ENCODE data around the gene CLEC3A. TPM values are rescaled to one million over a fixed set of nuclear protein-coding genes. Genes with fewer than 3 reads are reported as not detected.

Gene CLEC3A
- total and polyA plus RNA-seq, 2 donors (not counting 1 experiment from before 2014, with no cell fraction given), result not detected

DNA sequence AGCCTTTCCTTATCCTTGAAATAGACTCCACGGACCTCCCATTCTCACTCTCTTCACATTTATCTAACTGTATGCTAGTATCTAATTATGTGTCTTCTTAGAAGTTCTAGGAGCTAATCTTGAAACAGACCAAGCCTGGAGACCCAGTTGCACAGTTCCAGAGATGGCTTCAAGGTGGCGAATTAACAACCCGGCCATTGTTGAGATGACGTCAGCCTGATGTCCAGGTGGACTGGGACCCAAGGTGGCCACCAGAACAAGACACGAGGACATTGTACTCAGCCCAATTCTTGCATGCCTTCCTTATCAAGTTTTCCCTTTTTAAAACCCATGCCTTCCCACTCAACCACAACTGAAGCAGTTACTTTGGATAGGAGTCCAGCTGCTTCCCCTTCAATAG is 47.6 kb downstream of the CLEC3A start:
- DNase-seq (ENCODE audit: low read depth in 2 of 2), result no peak

DNA sequence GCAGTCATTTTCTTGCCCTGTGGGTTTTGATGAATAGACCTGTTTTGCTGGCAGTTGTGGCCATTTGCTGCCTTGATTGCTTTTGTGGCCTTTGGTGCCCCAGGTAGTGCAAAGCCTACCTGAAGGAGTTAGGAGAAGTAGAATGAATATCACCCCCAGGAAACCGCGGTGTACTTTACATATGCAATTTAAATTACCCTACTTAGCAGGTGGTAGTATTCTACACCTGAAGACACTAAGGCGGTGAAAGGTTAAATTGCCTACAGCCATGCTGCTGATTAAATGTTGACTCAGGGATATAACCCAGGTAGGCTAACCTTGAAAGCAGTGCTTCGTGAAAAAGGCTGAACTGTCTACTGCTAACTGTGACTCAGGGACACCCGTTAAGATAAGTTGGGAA is 49.9 kb downstream of the CLEC3A start:
- no peaks in the 10 kb centered on the region for H3K9me3 ChIP-seq (ENCODE audit: control insufficient read depth, insufficient read depth, low read depth, low read length)

More for the DNA sequence above, 47.6 kb downstream of the CLEC3A start:
- no peaks in the 10 kb centered on the region for H3K27me3 ChIP-seq (ENCODE audit: control insufficient read depth, insufficient read depth, low read length)
- H3K9me3 ChIP-seq (ENCODE audit: control insufficient read depth, insufficient read depth, low read depth, low read length), result no peaks in the 10 kb centered on the region
- H3K27ac ChIP-seq (ENCODE audit: insufficient read depth, low read length), result no peak overlapping the region
- no peaks in the 10 kb centered on the region for H3K4me1 ChIP-seq (ENCODE audit: control insufficient read depth, extremely low read depth, insufficient read depth, low read length)
- H2AFZ ChIP-seq (ENCODE audit: low read length), result no peak overlapping the region
- no peak overlapping the region for H3K9ac ChIP-seq (ENCODE audit: insufficient read depth, low read length)
- H3K36me3 ChIP-seq (ENCODE audit: control insufficient read depth, insufficient read depth, low read length), result no peaks in the 10 kb centered on the region
- TF ChIP-seq, protein P1, sequence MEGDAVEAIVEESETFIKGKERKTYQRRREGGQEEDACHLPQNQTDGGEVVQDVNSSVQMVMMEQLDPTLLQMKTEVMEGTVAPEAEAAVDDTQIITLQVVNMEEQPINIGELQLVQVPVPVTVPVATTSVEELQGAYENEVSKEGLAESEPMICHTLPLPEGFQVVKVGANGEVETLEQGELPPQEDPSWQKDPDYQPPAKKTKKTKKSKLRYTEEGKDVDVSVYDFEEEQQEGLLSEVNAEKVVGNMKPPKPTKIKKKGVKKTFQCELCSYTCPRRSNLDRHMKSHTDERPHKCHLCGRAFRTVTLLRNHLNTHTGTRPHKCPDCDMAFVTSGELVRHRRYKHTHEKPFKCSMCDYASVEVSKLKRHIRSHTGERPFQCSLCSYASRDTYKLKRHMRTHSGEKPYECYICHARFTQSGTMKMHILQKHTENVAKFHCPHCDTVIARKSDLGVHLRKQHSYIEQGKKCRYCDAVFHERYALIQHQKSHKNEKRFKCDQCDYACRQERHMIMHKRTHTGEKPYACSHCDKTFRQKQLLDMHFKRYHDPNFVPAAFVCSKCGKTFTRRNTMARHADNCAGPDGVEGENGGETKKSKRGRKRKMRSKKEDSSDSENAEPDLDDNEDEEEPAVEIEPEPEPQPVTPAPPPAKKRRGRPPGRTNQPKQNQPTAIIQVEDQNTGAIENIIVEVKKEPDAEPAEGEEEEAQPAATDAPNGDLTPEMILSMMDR (conservative IDR thresholded peaks at IDR 0.05 in 1 of 2, IDR thresholded peaks at IDR 0.05 in 1 of 2; ENCODE audit: low read depth in 1 of 2, low read length in 2 of 2), result no peak
- no peak for TF ChIP-seq EZH2 (IDR thresholded peaks at IDR 0.05; ENCODE audit: low read length, missing control alignments)
- no peak overlapping the region for H3K4me2 ChIP-seq (ENCODE audit: extremely low read depth, insufficient read depth, low read length)
- H3K79me2 ChIP-seq (ENCODE audit: control insufficient read depth, insufficient read depth, low read length), result no peaks in the 10 kb centered on the region
- H4K20me1 ChIP-seq (ENCODE audit: control insufficient read depth, extremely low read depth, insufficient read depth, low read length), result no peaks in the 10 kb centered on the region
- H3K4me3 ChIP-seq (replicated peaks in 1 of 4; ENCODE audit: control extremely low read depth in 1 of 4, insufficient read depth in 1 of 4, low read depth in 3 of 4, low read length in 4 of 4), result no peak overlapping the region

DNA sequence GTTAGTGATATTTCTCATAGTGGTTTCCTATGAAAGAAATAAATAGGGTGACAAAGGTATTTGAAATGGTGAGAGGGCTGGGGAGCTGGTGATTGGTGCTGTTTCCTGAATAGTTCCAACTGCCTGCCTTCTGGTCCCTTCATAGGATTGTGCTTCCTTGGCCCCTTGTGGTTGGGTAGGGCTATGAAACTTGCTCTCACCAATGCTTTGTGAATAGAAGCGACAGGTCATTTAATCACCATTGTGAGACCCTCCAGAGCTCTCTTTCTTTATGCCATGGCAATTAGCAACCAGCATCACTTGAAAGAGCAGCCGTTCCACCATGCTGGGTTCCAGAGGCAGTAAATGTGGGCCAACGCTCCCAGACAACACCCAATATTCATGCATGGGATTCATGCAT is 53.5 kb downstream of the CLEC3A start:
- no peak for DNase-seq (ENCODE audit: low read depth in 2 of 2)
- no peak overlapping the region for H3K9ac ChIP-seq (ENCODE audit: insufficient read depth, low read length)
- H3K79me2 ChIP-seq (ENCODE audit: control insufficient read depth, insufficient read depth, low read length), result no peaks in the 10 kb centered on the region
- H3K27ac ChIP-seq (ENCODE audit: insufficient read depth, low read length), result no peak overlapping the region
- no peaks in the 10 kb centered on the region for H4K20me1 ChIP-seq (ENCODE audit: control insufficient read depth, extremely low read depth, insufficient read depth, low read length)
- H3K4me1 ChIP-seq (ENCODE audit: control insufficient read depth, extremely low read depth, insufficient read depth, low read length), result no peaks in the 10 kb centered on the region
- no peaks in the 10 kb centered on the region for H3K9me3 ChIP-seq (ENCODE audit: control insufficient read depth, insufficient read depth, low read depth, low read length)
- H3K4me3 ChIP-seq (replicated peaks in 1 of 4; ENCODE audit: control extremely low read depth in 1 of 4, insufficient read depth in 1 of 4, low read depth in 3 of 4, low read length in 4 of 4), result no peak overlapping the region
- no peak overlapping the region for H3K4me2 ChIP-seq (ENCODE audit: extremely low read depth, insufficient read depth, low read length)
- H2AFZ ChIP-seq (ENCODE audit: low read length), result no peak overlapping the region
- no peaks in the 10 kb centered on the region for H3K36me3 ChIP-seq (ENCODE audit: control insufficient read depth, insufficient read depth, low read length)
- no peak for TF ChIP-seq EZH2 (IDR thresholded peaks at IDR 0.05; ENCODE audit: low read length, missing control alignments)
- TF ChIP-seq, protein P1 (conservative IDR thresholded peaks at IDR 0.05 in 1 of 2, IDR thresholded peaks at IDR 0.05 in 1 of 2; ENCODE audit: low read depth in 1 of 2, low read length in 2 of 2), result no peak
- H3K27me3 ChIP-seq (ENCODE audit: control insufficient read depth, insufficient read depth, low read length), result no peaks in the 10 kb centered on the region

More for the DNA sequence above, 49.9 kb downstream of the CLEC3A start:
- Histone ChIP-seq H3K79me2 (ENCODE audit: control insufficient read depth, insufficient read depth, low read length) (no peaks in the 10 kb centered on the region), H3K27me3 (ENCODE audit: control insufficient read depth, insufficient read depth, low read length) (no peaks in the 10 kb centered on the region), H3K27ac (ENCODE audit: insufficient read depth, low read length) (no peak overlapping the region), H3K4me3 (replicated peaks in 1 of 4; ENCODE audit: control extremely low read depth in 1 of 4, insufficient read depth in 1 of 4, low read depth in 3 of 4, low read length in 4 of 4) (no peak overlapping the region), H3K4me1 (ENCODE audit: control insufficient read depth, extremely low read depth, insufficient read depth, low read length) (no peaks in the 10 kb centered on the region), H3K4me2 (ENCODE audit: extremely low read depth, insufficient read depth, low read length) (no peak overlapping the region), H2AFZ (ENCODE audit: low read length) (no peak overlapping the region), H3K36me3 (ENCODE audit: control insufficient read depth, insufficient read depth, low read length) (no peaks in the 10 kb centered on the region), H4K20me1 (ENCODE audit: control insufficient read depth, extremely low read depth, insufficient read depth, low read length) (no peaks in the 10 kb centered on the region), H3K9ac (ENCODE audit: insufficient read depth, low read length) (no peak overlapping the region)
- TF ChIP-seq EZH2 (IDR thresholded peaks at IDR 0.05; ENCODE audit: low read length, missing control alignments), result no peak
- TF ChIP-seq, protein P1 (conservative IDR thresholded peaks at IDR 0.05 in 1 of 2, IDR thresholded peaks at IDR 0.05 in 1 of 2; ENCODE audit: low read depth in 1 of 2, low read length in 2 of 2), result no peak
- no peak for DNase-seq (ENCODE audit: low read depth in 2 of 2)

Data from fibroblast of lung (primary cell).